Neural cell (in vitro differentiated cells): ENCODE measurements around the gene DHFR. TPM values are rescaled to one million over a fixed set of nuclear protein-coding genes. Genes with fewer than 3 reads are reported as not detected.

Source experiments
- H2AFZ ChIP-seq: fragments of 200-600, 300-800 bp; sonication (generic), shearing (Covaris generic); 2 replicates; pipeline ENCODE4 v1.6.0; 2014; ENCODE audit warnings: low read depth, mild to moderate bottlenecking, antibody characterized with exemption, low read length, moderate library complexity
- H3F3A ChIP-seq: fragments of 200-600 bp; shearing (Covaris generic); 2 replicates; pipeline ENCODE4 v1.6.1; 2016; ENCODE audit warnings: mild to moderate bottlenecking, moderate library complexity, mixed read lengths, antibody characterized with exemption, low read length; ENCODE audit not compliant: insufficient read depth, poor library complexity, severe bottlenecking
- H3K27ac ChIP-seq: fragments of 200-600, 300-800 bp; sonication (generic), shearing (Covaris generic); 2 replicates; pipeline ENCODE4 v1.5.1; 2014; ENCODE audit warnings: mild to moderate bottlenecking, low read length, moderate library complexity
- H3K27me3 ChIP-seq: fragments of 300-800, 200-600 bp; sonication (generic), shearing (Covaris generic); 2 replicates; pipeline ENCODE4 v1.6.0; 2014; ENCODE audit warnings: mild to moderate bottlenecking, low read depth, low read length, moderate library complexity; ENCODE audit not compliant: insufficient read depth
- H3K36me3 ChIP-seq: fragments of 300-800, 200-600 bp; sonication (generic), shearing (Covaris generic); 2 replicates; pipeline ENCODE4 v1.5.1; 2014; ENCODE audit warnings: mild to moderate bottlenecking, antibody characterized with exemption, low read length, moderate library complexity; ENCODE audit not compliant: insufficient read depth
- H3K4me2 ChIP-seq: fragments of 300-800, 200-600 bp; sonication (generic), shearing (Covaris generic); 2 replicates; pipeline ENCODE4 v1.6.0; 2014; ENCODE audit warnings: mild to moderate bottlenecking, low read length
- H3K4me3 ChIP-seq: fragments of 300-800, 200-600 bp; sonication (generic), shearing (Covaris generic); 2 replicates; pipeline ENCODE4 v1.5.1; 2014; ENCODE audit warnings: mild to moderate bottlenecking, low read length, moderate library complexity
- H3K79me2 ChIP-seq: fragments of 200-600 bp; shearing (Covaris generic); replicated peaks from 2 replicates; pipeline ENCODE4 v1.6.0; 2014; ENCODE audit warnings: mild to moderate bottlenecking, low read length, moderate library complexity; ENCODE audit not compliant: insufficient read depth
- H3K9ac ChIP-seq: fragments of 300-800, 200-600 bp; sonication (generic), shearing (Covaris generic); 2 replicates; pipeline ENCODE4 v1.6.1; 2016; ENCODE audit warnings: mild to moderate bottlenecking, low read length, mixed read lengths
- H3K9me2 ChIP-seq: fragments of 200-600 bp; shearing (Covaris generic); 2 replicates; pipeline ENCODE4 v1.6.1; 2016; ENCODE audit warnings: mild to moderate bottlenecking, low read length, mixed read lengths; ENCODE audit not compliant: insufficient read depth
- H3K9me3 ChIP-seq: fragments of 200-600, 300-800 bp; sonication (generic), shearing (Covaris generic); 2 replicates; pipeline ENCODE4 v1.6.1; 2016; ENCODE audit warnings: mild to moderate bottlenecking, mixed run types, low read length, moderate library complexity, mixed read lengths
- H4K20me1 ChIP-seq: fragments of 200-600 bp; shearing (Covaris generic); 2 replicates; pipeline ENCODE4 v1.6.1; 2016; ENCODE audit warnings: mild to moderate bottlenecking, mixed run types; ENCODE audit not compliant: insufficient read depth
- EP300 ChIP-seq: fragments of 450-650 bp; conservative IDR thresholded peaks from 2 replicates; pipeline ENCODE4 v1.6.1; 2014; ENCODE audit warnings: antibody characterized with exemption, mild to moderate bottlenecking, moderate library complexity; ENCODE audit not compliant: poor library complexity, severe bottlenecking
- EZH2 ChIP-seq: fragments of 200-600, 300-800 bp; shearing (Covaris generic), sonication (generic); IDR thresholded peaks from 2 replicates; pipeline ENCODE4 v1.6.1; 2014; ENCODE audit warnings: antibody characterized with exemption, low read length, borderline replicate concordance, mild to moderate bottlenecking; ENCODE audit not compliant: insufficient read depth, poor library complexity, severe bottlenecking
- MXI1 ChIP-seq: fragments of 450-650 bp; conservative IDR thresholded peaks from 2 replicates; pipeline ENCODE4 v1.6.1; 2014; ENCODE audit warnings: antibody characterized with exemption, mild to moderate bottlenecking; ENCODE audit not compliant: poor library complexity, severe bottlenecking
- POLR2AphosphoS5 ChIP-seq: IDR thresholded peaks from 2 replicates; pipeline ENCODE4 v1.6.1; 2012
- RAD21 ChIP-seq: fragments of 450-650 bp; conservative IDR thresholded peaks from 2 replicates; pipeline ENCODE4 v1.6.1; 2014; ENCODE audit warnings: antibody characterized with exemption, mild to moderate bottlenecking, moderate library complexity
- SMC3 ChIP-seq: fragments of 450-650 bp; conservative IDR thresholded peaks from 2 replicates; pipeline ENCODE4 v1.6.1; 2014; ENCODE audit warnings: antibody characterized with exemption, mild to moderate bottlenecking, moderate library complexity; ENCODE audit not compliant: poor library complexity
- TAF1 ChIP-seq: IDR thresholded peaks from 2 replicates; pipeline ENCODE4 v1.6.1; 2012; ENCODE audit warnings: low read depth
- polyA plus RNA-seq: library from polyadenylated mRNA; depleted of rRNA; stranded (reverse); fragments of >200 nt; gene quantifications from 2 replicates; pipeline ENCODE4 v1.2.3, GENCODE V29; 2014
- TF ChIP-seq, protein P1 (sequence below): fragments of 450-650 bp; IDR thresholded peaks from 2 replicates; pipeline ENCODE4 v1.5.1; 2014; ENCODE audit warnings: antibody characterized with exemption, mild to moderate bottlenecking, moderate library complexity; ENCODE audit not compliant: poor library complexity, severe bottlenecking
- TF ChIP-seq, protein P2 (sequence below): IDR thresholded peaks from 2 replicates; pipeline ENCODE4 v1.6.1; 2012; ENCODE audit warnings: borderline replicate concordance

Gene DHFR
- polyA plus RNA-seq, 1 donor from 2014 or later = 21.2 TPM

DNA sequence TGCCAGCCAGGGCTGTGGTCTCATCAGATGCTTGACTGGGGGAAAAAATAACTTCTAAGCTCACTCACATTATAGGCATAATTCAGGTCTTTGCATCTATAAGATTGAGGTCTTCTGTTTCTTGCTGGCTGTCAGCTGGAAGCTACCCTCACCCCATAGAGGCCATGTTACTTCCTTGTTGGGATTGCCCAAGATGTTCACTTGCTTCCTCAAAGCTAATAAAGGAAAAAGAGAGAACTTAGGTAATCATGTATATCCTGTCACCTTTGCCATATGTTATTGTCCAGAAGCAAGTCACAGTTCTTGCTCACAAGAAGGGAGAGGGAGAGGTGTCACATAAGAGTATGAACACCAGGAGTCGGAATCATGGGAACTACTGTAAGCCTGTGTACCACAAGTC lies 46.1 kb downstream of the DHFR start:
- no peaks in the 10 kb centered on the region for H4K20me1 ChIP-seq
- TF ChIP-seq RAD21 (no peak), SMC3 (no peak), EP300 (no peak), TAF1 (no peak), POLR2AphosphoS5 (no peak), MXI1 (no peak), EZH2 (no peak)
- TF ChIP-seq, protein P1, sequence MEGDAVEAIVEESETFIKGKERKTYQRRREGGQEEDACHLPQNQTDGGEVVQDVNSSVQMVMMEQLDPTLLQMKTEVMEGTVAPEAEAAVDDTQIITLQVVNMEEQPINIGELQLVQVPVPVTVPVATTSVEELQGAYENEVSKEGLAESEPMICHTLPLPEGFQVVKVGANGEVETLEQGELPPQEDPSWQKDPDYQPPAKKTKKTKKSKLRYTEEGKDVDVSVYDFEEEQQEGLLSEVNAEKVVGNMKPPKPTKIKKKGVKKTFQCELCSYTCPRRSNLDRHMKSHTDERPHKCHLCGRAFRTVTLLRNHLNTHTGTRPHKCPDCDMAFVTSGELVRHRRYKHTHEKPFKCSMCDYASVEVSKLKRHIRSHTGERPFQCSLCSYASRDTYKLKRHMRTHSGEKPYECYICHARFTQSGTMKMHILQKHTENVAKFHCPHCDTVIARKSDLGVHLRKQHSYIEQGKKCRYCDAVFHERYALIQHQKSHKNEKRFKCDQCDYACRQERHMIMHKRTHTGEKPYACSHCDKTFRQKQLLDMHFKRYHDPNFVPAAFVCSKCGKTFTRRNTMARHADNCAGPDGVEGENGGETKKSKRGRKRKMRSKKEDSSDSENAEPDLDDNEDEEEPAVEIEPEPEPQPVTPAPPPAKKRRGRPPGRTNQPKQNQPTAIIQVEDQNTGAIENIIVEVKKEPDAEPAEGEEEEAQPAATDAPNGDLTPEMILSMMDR = no peak
- TF ChIP-seq, protein P2, sequence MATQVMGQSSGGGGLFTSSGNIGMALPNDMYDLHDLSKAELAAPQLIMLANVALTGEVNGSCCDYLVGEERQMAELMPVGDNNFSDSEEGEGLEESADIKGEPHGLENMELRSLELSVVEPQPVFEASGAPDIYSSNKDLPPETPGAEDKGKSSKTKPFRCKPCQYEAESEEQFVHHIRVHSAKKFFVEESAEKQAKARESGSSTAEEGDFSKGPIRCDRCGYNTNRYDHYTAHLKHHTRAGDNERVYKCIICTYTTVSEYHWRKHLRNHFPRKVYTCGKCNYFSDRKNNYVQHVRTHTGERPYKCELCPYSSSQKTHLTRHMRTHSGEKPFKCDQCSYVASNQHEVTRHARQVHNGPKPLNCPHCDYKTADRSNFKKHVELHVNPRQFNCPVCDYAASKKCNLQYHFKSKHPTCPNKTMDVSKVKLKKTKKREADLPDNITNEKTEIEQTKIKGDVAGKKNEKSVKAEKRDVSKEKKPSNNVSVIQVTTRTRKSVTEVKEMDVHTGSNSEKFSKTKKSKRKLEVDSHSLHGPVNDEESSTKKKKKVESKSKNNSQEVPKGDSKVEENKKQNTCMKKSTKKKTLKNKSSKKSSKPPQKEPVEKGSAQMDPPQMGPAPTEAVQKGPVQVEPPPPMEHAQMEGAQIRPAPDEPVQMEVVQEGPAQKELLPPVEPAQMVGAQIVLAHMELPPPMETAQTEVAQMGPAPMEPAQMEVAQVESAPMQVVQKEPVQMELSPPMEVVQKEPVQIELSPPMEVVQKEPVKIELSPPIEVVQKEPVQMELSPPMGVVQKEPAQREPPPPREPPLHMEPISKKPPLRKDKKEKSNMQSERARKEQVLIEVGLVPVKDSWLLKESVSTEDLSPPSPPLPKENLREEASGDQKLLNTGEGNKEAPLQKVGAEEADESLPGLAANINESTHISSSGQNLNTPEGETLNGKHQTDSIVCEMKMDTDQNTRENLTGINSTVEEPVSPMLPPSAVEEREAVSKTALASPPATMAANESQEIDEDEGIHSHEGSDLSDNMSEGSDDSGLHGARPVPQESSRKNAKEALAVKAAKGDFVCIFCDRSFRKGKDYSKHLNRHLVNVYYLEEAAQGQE = no peak
- H3K27me3 ChIP-seq = no peaks in the 10 kb centered on the region

DNA sequence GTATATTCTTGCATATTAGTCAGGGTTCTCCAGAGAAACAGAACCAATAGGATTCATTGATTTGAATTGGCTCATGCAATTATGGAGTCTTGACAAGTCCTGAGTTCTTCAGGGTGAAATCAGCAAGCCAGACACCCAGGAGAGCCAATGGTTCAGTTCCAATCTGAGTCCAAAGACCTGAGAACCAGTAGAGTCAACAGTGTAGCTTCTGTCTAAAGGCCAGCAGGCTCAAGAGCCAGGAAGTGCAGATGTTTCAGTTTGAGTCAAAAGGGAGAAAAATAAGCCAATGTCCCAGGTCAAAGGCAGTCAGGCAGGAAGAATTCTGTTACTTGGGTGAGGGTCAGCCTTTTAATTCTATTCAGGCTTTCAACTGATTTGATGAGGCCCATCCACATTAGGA lies 47.0 kb downstream of the DHFR start:
- H4K20me1 ChIP-seq = no peaks in the 10 kb centered on the region
- H3K79me2 ChIP-seq = no peaks in the 10 kb centered on the region
- H3K4me3 ChIP-seq = no peak overlapping the region
- no peaks in the 10 kb centered on the region for H3K9me3 ChIP-seq
- no peak overlapping the region for H2AFZ ChIP-seq
- H3K27me3 ChIP-seq = no peaks in the 10 kb centered on the region
- H3K4me2 ChIP-seq = no peak overlapping the region
- H3K36me3 ChIP-seq = no peaks in the 10 kb centered on the region
- no peak for TF ChIP-seq SMC3
- TF ChIP-seq, protein P2 = no peak
- TF ChIP-seq EZH2 = no peak
- no peak for TF ChIP-seq RAD21
- no peak for TF ChIP-seq TAF1
- TF ChIP-seq, protein P1 = no peak
- TF ChIP-seq POLR2AphosphoS5 = no peak
- no peak overlapping the region for H3K27ac ChIP-seq
- H3F3A ChIP-seq = no peaks in the 10 kb centered on the region
- H3K9ac ChIP-seq = no peak overlapping the region
- no peaks in the 10 kb centered on the region for H3K9me2 ChIP-seq

More for the DNA sequence above, 46.1 kb downstream of the DHFR start:
- no peak overlapping the region for H3K4me2 ChIP-seq
- H3K79me2 ChIP-seq = no peaks in the 10 kb centered on the region
- H2AFZ ChIP-seq = no peak overlapping the region
- no peaks in the 10 kb centered on the region for H3K36me3 ChIP-seq
- H3K9ac ChIP-seq = no peak overlapping the region
- H3K27ac ChIP-seq = no peak overlapping the region
- H3K4me3 ChIP-seq = no peak overlapping the region
- H3F3A ChIP-seq = no peaks in the 10 kb centered on the region
- H3K9me2 ChIP-seq = no peaks in the 10 kb centered on the region
- no peaks in the 10 kb centered on the region for H3K9me3 ChIP-seq
